ENCODE results near the gene DAPK2.

The DAPK2 gene

DNA sequence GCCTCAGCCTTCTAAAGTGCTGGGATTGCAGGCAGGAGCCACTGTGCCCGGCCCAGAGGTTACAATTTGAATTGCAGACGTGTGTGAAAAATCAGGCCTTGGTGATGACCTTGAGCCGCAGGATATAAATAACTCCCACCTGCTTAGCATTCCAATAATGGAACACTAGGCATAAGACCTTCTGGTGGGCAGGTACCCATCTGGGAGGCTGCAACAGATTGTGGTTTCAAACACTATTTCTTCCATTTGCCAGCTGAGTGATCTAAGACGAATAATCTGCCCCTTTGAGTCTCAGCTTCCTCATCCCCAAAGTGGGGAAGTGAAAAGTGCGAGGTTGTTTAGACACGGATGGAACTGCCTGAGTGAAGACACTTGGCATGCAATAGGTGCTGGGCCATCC lies 164.9 kb downstream of the DAPK2 start:
- H3K27ac ChIP-seq: no peak overlapping the region
- DNase-seq: no peak
- no peak overlapping the region for H3K4me3 ChIP-seq (ENCODE audit: low read depth, low read length)
- H3K9me3 ChIP-seq (ENCODE audit: severe bottlenecking): no peaks in the 10 kb centered on the region
- TF ChIP-seq CTCF (IDR thresholded peaks at IDR 0.05; ENCODE audit: low read depth, low read length): no peak
- H3K27me3 ChIP-seq (ENCODE audit: insufficient read depth, low read depth, severe bottlenecking): no peaks in the 10 kb centered on the region
- H3K36me3 ChIP-seq: no peaks in the 10 kb centered on the region

- TF ChIP-seq CTCF (IDR thresholded peaks at IDR 0.05; ENCODE audit: low read depth, low read length): no peak
- no peak overlapping the region for H3K4me3 ChIP-seq (ENCODE audit: low read depth, low read length)
- DNase-seq: no peak
- H3K36me3 ChIP-seq: no peaks in the 10 kb centered on the region
- H3K27me3 ChIP-seq (ENCODE audit: insufficient read depth, low read depth, severe bottlenecking): no peaks in the 10 kb centered on the region
- H3K9me3 ChIP-seq (ENCODE audit: severe bottlenecking): no peaks in the 10 kb centered on the region
- H3K27ac ChIP-seq: no peak overlapping the region
These were observed 165.5 kb downstream of the DAPK2 start for GRCh38 chr15:63880744-63881143.

- no peak overlapping the region for H3K4me3 ChIP-seq (ENCODE audit: low read depth, low read length)
- H3K27ac ChIP-seq: no peak overlapping the region
- no peaks in the 10 kb centered on the region for H3K36me3 ChIP-seq
- no peaks in the 10 kb centered on the region for H3K27me3 ChIP-seq (ENCODE audit: insufficient read depth, low read depth, severe bottlenecking)
- no peak for TF ChIP-seq CTCF (IDR thresholded peaks at IDR 0.05; ENCODE audit: low read depth, low read length)
- H3K9me3 ChIP-seq (ENCODE audit: severe bottlenecking): no peaks in the 10 kb centered on the region
- DNase-seq: no peak
These were observed 166.3 kb downstream of the DAPK2 start for GRCh38 chr15:63879995-63880394.

GRCh38 chr15:63879211-63879610 lies 167.1 kb downstream of the DAPK2 start:
- DNase-seq: no peak
- H3K36me3 ChIP-seq: no peaks in the 10 kb centered on the region
- no peaks in the 10 kb centered on the region for H3K9me3 ChIP-seq (ENCODE audit: severe bottlenecking)
- no peak overlapping the region for H3K27ac ChIP-seq
- no peak for TF ChIP-seq CTCF (IDR thresholded peaks at IDR 0.05; ENCODE audit: low read depth, low read length)
- no peaks in the 10 kb centered on the region for H3K27me3 ChIP-seq (ENCODE audit: insufficient read depth, low read depth, severe bottlenecking)
- H3K4me3 ChIP-seq (ENCODE audit: low read depth, low read length): no peak overlapping the region

- no peaks in the 10 kb centered on the region for H3K36me3 ChIP-seq
- DNase-seq: no peak
- H3K9me3 ChIP-seq (ENCODE audit: severe bottlenecking): peaks cover 2% of the 10 kb centered on the region
- no peak overlapping the region for H3K4me3 ChIP-seq (ENCODE audit: low read depth, low read length)
- no peaks in the 10 kb centered on the region for H3K27me3 ChIP-seq (ENCODE audit: insufficient read depth, low read depth, severe bottlenecking)
- TF ChIP-seq CTCF (IDR thresholded peaks at IDR 0.05; ENCODE audit: low read depth, low read length): no peak
- no peak overlapping the region for H3K27ac ChIP-seq
These were observed 168.5 kb downstream of the DAPK2 start for GRCh38 chr15:63877713-63878271.

- peaks cover 3% of the 10 kb centered on the region for H3K9me3 ChIP-seq (ENCODE audit: severe bottlenecking)
- no peak for DNase-seq
- H3K27ac ChIP-seq: no peak overlapping the region
- no peaks in the 10 kb centered on the region for H3K36me3 ChIP-seq
- H3K4me3 ChIP-seq (ENCODE audit: low read depth, low read length): no peak overlapping the region
- H3K27me3 ChIP-seq (ENCODE audit: insufficient read depth, low read depth, severe bottlenecking): no peaks in the 10 kb centered on the region
- no peak for TF ChIP-seq CTCF (IDR thresholded peaks at IDR 0.05; ENCODE audit: low read depth, low read length)
These were observed 170.1 kb downstream of the DAPK2 start for GRCh38 chr15:63876085-63876662.

All from WERI-Rb-1 (cell line).